ENCODE data around the gene DNAI2. TPM values are rescaled to one million over a fixed set of nuclear protein-coding genes. Genes with fewer than 3 reads are reported as not detected.

Gene DNAI2
- total and polyA plus RNA-seq, 7 experiments from 2014 or later, result 0.15 to 1.8 (median 0.88) TPM; not detected in 1

DNA sequence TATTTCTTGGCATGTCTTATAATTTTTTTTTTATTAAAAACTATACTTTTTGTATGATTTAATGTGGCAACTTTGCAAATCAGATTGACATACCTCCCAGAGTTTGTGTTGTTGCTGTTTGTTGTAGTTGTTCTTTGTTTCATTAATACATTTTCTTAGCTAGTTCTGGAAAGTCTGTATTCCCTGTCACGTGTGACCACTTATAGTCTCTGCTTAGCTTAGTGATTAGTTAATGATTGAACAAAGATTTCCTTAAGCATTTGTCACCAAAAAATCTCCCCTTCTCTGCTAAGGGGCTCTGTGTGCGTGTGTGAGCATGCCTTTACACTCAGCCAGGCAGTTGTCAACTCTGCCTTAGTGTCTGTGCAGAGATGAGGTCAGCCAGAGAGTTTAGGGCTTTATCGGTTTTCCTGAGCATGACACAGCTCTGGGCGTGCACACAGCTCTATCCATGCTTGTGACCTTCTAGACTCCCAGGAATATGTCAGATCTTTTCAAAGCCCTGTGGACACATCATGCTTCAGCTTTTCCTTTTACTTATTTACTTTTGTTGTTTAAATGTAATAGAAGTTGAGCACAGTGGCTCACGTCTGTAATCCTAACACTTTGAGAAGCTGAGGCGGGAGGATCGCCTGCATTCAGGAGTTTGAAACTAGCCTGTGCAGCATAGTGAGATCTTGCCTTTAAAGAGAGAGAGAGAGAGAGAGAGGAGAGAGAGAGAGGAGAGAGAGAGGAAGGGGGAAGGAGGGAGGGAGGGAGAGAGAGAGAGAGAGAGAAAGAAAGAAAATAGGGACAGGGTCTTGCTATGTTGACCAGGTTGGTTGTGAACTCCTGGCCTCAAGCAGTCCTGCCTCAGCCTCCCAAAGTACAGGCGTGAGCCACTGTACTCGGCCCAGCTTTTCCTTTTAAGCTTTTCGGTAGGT is 21.9 kb downstream of the DNAI2 start:
- peaks cover 0 to 20% (median 0%) of the 10 kb centered on the region in 7 donors for H3K4me1 Mint-ChIP-seq
- peaks cover 0 to 9% (median 0%) of the 10 kb centered on the region in 5 donors for H3K27me3 Mint-ChIP-seq
- Histone ChIP-seq H3K9me3 (ENCODE audit: control insufficient read depth in 2 of 3, low read length in 3 of 3) (no peaks in the 10 kb centered on the region), H3K27me3 (ENCODE audit: control insufficient read depth in 2 of 2, insufficient read depth in 2 of 2, low read length in 2 of 2) (no peaks in the 10 kb centered on the region), H3K27ac (ENCODE audit: low read depth, low read length) (no peak overlapping the region), H3K4me3 (ENCODE audit: low read length) (no peak overlapping the region), H3K4me1 (ENCODE audit: control insufficient read depth in 2 of 2, insufficient read depth in 2 of 2, low read length in 2 of 2) (peaks cover 0 to 4% of the 10 kb centered on the region in 2 donors), H3K36me3 (ENCODE audit: control insufficient read depth in 2 of 3, insufficient read depth in 3 of 3, low read length in 3 of 3) (no peaks in the 10 kb centered on the region)
- peaks cover 0 to 14% (median 0%) of the 10 kb centered on the region in 11 donors for H3K9me3 Mint-ChIP-seq
- H3K4me3 Mint-ChIP-seq, result no peak overlapping the region
- ATAC-seq, result no peak
- H3K27ac Mint-ChIP-seq, result peak overlapping the region in 1 of 9 donors; percentile 51
- H3K36me3 Mint-ChIP-seq, result peaks cover 0 to 4% (median 0%) of the 10 kb centered on the region in 5 donors
- DNase-seq, result no peak
- POLR2A ChIA-PET, result interaction anchor here (0.6 to 0.8 kb wide), 3 partner anchors 11 to 709 kb away, joined by 4 to 9 read pairs (median 5); no protein-coding TSS in a partner anchor
- CTCF ChIA-PET, result interaction anchor here (0.6 to 1.9 kb wide), 9 partner anchors 11 to 1226 kb away, joined by 3 to 9 read pairs (median 4); partner anchors contain the start of gene TTYH2
- intact Hi-C loops (cut with micrococcal nuclease), result loop anchor here (1.0 kb wide), 3 partner anchors 13 to 86 kb away; partner anchors contain the start of gene TTYH2 (in 1 of the 2)

DNA sequence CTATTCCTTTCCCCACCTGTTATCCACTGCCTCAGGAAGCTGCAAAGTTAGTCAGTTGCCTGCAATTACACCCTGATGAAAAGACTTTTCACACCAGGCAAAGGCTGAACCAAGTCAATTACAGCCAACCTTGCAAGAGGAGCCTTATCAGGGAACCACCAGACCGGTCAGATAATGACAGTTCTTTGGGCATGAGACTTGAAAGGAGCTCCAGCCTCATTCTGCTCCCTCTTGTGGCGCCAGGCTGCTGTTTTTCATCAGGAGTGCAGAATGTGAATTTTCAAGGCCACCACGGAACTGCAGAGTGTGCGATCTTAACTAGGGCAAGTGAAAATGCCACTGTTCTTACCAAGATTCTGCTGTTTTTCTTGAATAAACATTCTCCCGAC is 22.5 kb downstream of the DNAI2 start:
- ChIA-PET CTCF (interaction anchor here (0.8 to 1.9 kb wide), 6 partner anchors 12 to 85 kb away, joined by 3 to 9 read pairs (median 4); partner anchors contain the start of gene TTYH2), POLR2A (no interaction called here)
- no peaks in the 10 kb centered on the region for H3K36me3 ChIP-seq (ENCODE audit: control insufficient read depth in 2 of 3, insufficient read depth in 3 of 3, low read length in 3 of 3)
- peak; percentile 61 for ATAC-seq
- no peaks in the 10 kb centered on the region for H3K27me3 ChIP-seq (ENCODE audit: control insufficient read depth in 2 of 2, insufficient read depth in 2 of 2, low read length in 2 of 2)
- Mint-ChIP-seq H3K9me3 (peaks cover 0 to 14% (median 0%) of the 10 kb centered on the region in 11 donors), H3K4me3 (no peak overlapping the region), H3K27me3 (peaks cover 0 to 9% (median 0%) of the 10 kb centered on the region in 5 donors), H3K27ac (peak overlapping the region in 2 of 9 donors; percentile 29 to 51), H3K36me3 (peaks cover 0 to 4% (median 0%) of the 10 kb centered on the region in 5 donors), H3K4me1 (peaks cover 0 to 25% (median 4%) of the 10 kb centered on the region in 7 donors)
- H3K9me3 ChIP-seq (ENCODE audit: control insufficient read depth in 2 of 3, low read length in 3 of 3), result no peaks in the 10 kb centered on the region
- H3K4me3 ChIP-seq (ENCODE audit: low read length), result no peak overlapping the region
- intact Hi-C loops (cut with micrococcal nuclease), result loop anchor here (1.0 kb wide), 3 partner anchors 13 to 86 kb away; partner anchors contain the start of gene TTYH2 (in 1 of the 2)
- DNase-seq, result no peak
- peaks cover 0 to 8% of the 10 kb centered on the region in 2 donors for H3K4me1 ChIP-seq (ENCODE audit: control insufficient read depth in 2 of 2, insufficient read depth in 2 of 2, low read length in 2 of 2)
- H3K27ac ChIP-seq (ENCODE audit: low read depth, low read length), result no peak overlapping the region

GRCh38 chr17:74297941-74298340 is 23.9 kb downstream of the DNAI2 start:
- H3K4me1 ChIP-seq (ENCODE audit: control insufficient read depth in 2 of 2, insufficient read depth in 2 of 2, low read length in 2 of 2), result peaks cover 0 to 8% of the 10 kb centered on the region in 2 donors
- ChIA-PET CTCF (interaction anchor here (1.5 kb wide), 1 partner anchor 15 kb away, joined by 5 read pairs; no protein-coding TSS in a partner anchor), POLR2A (no interaction called here)
- H3K4me3 ChIP-seq (ENCODE audit: low read length), result no peak overlapping the region
- DNase-seq (no peak), ATAC-seq (no peak)
- peaks cover 0 to 26% (median 4%) of the 10 kb centered on the region in 7 donors for H3K4me1 Mint-ChIP-seq
- no peaks in the 10 kb centered on the region for H3K27me3 ChIP-seq (ENCODE audit: control insufficient read depth in 2 of 2, insufficient read depth in 2 of 2, low read length in 2 of 2)
- H3K27ac Mint-ChIP-seq, result no peak overlapping the region
- no peaks in the 10 kb centered on the region for H3K9me3 ChIP-seq (ENCODE audit: control insufficient read depth in 2 of 3, low read length in 3 of 3)
- H3K27me3 Mint-ChIP-seq, result peaks cover 0 to 9% (median 0%) of the 10 kb centered on the region in 5 donors
- no peaks in the 10 kb centered on the region for H3K36me3 ChIP-seq (ENCODE audit: control insufficient read depth in 2 of 3, insufficient read depth in 3 of 3, low read length in 3 of 3)
- peaks cover 0 to 14% (median 0%) of the 10 kb centered on the region in 11 donors for H3K9me3 Mint-ChIP-seq
- intact Hi-C loops (cut with micrococcal nuclease), result no loop called here
- H3K36me3 Mint-ChIP-seq, result peaks cover 0 to 4% (median 0%) of the 10 kb centered on the region in 5 donors
- H3K4me3 Mint-ChIP-seq, result peak overlapping the region in 1 of 10 donors; percentile 13
- H3K27ac ChIP-seq (ENCODE audit: low read depth, low read length), result no peak overlapping the region

DNA sequence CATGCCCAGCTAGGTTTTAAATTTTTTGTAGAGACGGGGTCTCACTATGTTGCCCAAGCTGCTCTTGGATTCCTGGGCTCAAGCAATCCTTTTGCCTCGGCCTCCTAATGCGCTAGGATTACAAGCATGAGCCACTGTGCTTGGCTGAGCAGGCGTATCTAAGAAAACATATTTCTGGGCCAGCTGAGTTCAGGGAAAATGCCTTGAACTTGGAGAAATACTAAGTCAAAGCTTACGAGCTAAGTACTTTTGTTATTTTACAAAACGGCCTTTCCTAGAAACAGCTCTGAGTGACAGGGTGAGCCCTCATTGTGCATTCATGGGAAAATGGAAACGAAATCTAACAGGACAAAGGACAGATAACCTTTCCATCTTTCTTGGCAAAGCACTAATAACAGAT is 24.7 kb downstream of the DNAI2 start:
- ChIA-PET POLR2A (interaction anchor here (0.5 kb wide), 1 partner anchor 88 kb away, joined by 3 read pairs; no protein-coding TSS in a partner anchor), CTCF (interaction anchor here (1.2 to 1.5 kb wide), 3 partner anchors 14 to 64 kb away, joined by 3 to 6 read pairs (median 5); no protein-coding TSS in a partner anchor)
- ATAC-seq, result no peak
- no peak overlapping the region for H3K27ac Mint-ChIP-seq
- H3K27me3 Mint-ChIP-seq, result peaks cover 0 to 9% (median 0%) of the 10 kb centered on the region in 5 donors
- DNase-seq, result no peak
- H3K4me1 Mint-ChIP-seq, result peaks cover 0 to 26% (median 4%) of the 10 kb centered on the region in 7 donors
- Histone ChIP-seq H3K27me3 (ENCODE audit: control insufficient read depth in 2 of 2, insufficient read depth in 2 of 2, low read length in 2 of 2) (no peaks in the 10 kb centered on the region), H3K9me3 (ENCODE audit: control insufficient read depth in 2 of 3, low read length in 3 of 3) (no peaks in the 10 kb centered on the region), H3K27ac (ENCODE audit: low read depth, low read length) (no peak overlapping the region), H3K4me1 (ENCODE audit: control insufficient read depth in 2 of 2, insufficient read depth in 2 of 2, low read length in 2 of 2) (peaks cover 0 to 8% of the 10 kb centered on the region in 2 donors), H3K4me3 (ENCODE audit: low read length) (no peak overlapping the region), H3K36me3 (ENCODE audit: control insufficient read depth in 2 of 3, insufficient read depth in 3 of 3, low read length in 3 of 3) (no peaks in the 10 kb centered on the region)
- no peak overlapping the region for H3K4me3 Mint-ChIP-seq
- peaks cover 0 to 4% (median 0%) of the 10 kb centered on the region in 5 donors for H3K36me3 Mint-ChIP-seq
- H3K9me3 Mint-ChIP-seq, result peaks cover 0 to 14% (median 0%) of the 10 kb centered on the region in 11 donors
- intact Hi-C loops (cut with micrococcal nuclease), result no loop called here

DNA sequence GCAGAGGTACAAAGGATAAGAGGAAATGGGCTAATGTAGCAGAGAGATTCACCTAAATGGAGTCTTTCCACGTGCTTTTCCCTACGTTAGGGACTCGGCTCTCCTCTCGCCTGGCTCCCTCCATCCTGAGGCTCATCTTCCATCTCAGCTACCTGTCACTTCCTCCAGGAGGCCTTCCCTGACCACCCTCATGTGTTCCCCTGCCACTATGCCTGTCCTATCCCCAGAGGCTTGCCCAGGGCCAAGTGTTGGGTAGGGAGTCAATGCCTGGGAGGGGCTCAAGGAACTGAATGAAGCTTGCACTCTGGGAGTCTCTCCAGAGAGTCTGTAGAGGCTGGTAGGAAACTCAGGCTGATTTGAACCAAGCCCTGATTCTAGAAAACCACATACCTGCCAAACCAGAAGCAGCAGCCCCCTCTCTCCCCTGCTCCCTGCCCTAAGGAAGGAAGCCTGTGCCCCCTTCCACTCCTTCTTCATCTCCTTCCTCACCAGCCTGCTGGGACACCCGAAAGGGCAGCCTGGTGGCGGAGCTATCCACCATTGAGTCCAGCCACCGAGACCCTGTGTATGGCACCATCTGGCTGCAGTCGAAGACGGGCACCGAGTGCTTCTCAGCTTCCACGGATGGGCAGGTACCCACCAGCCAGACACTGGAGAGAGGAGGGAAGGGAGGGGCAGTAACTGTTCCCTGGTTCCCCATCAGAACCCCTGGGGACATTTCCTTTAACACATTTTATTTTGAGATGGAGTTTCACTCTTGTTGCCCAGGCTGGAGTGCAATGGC is 25.4 kb downstream of the DNAI2 start:
- POLR2A ChIA-PET, result interaction anchor here (0.5 kb wide), 1 partner anchor 88 kb away, joined by 3 read pairs; no protein-coding TSS in a partner anchor
- Mint-ChIP-seq H3K9me3 (peaks cover 0 to 14% (median 0%) of the 10 kb centered on the region in 11 donors), H3K27ac (no peak overlapping the region), H3K27me3 (peaks cover 0 to 9% (median 0%) of the 10 kb centered on the region in 5 donors), H3K36me3 (peaks cover 0 to 4% (median 0%) of the 10 kb centered on the region in 5 donors), H3K4me3 (no peak overlapping the region), H3K4me1 (peaks cover 0 to 26% (median 4%) of the 10 kb centered on the region in 7 donors)
- intact Hi-C loops (cut with micrococcal nuclease), result loop anchor here in 1 of 2 donors (10.0 kb wide), 2 partner anchors 155 to 195 kb away; no protein-coding TSS in a partner anchor
- H3K4me1 ChIP-seq (ENCODE audit: control insufficient read depth in 2 of 2, insufficient read depth in 2 of 2, low read length in 2 of 2), result peaks cover 0 to 8% of the 10 kb centered on the region in 2 donors
- no peaks in the 10 kb centered on the region for H3K9me3 ChIP-seq (ENCODE audit: control insufficient read depth in 2 of 3, low read length in 3 of 3)
- H3K4me3 ChIP-seq (ENCODE audit: low read length), result no peak overlapping the region
- H3K27ac ChIP-seq (ENCODE audit: low read depth, low read length), result no peak overlapping the region
- H3K27me3 ChIP-seq (ENCODE audit: control insufficient read depth in 2 of 2, insufficient read depth in 2 of 2, low read length in 2 of 2), result no peaks in the 10 kb centered on the region
- DNase-seq (no peak), ATAC-seq (no peak)
- no peaks in the 10 kb centered on the region for H3K36me3 ChIP-seq (ENCODE audit: control insufficient read depth in 2 of 3, insufficient read depth in 3 of 3, low read length in 3 of 3)
- CTCF ChIA-PET, result interaction anchor here (0.9 to 1.5 kb wide), 5 partner anchors 10 to 64 kb away, joined by 3 to 6 read pairs (median 3); no protein-coding TSS in a partner anchor
